ENCODE measurements around the gene SPA17.

Gene SPA17

DNA sequence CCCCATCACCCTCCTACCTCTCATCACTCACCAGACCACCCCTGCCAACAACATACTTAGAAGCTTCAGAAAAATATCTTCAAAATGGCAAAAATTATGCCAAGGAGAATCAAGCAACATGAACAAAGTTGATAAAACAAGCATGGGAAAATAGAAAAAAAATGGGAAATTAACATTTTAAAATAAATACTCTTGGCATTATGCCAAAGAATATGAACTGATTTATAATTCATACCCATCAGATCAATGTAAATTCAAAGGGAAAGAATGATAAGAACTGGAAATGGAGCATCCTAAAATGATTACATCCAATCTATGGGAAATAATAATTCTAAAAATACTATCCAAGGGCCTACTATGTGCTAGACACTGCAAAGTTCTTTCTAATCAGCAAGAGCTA, 12.2 kb upstream of the SPA17 start:
- in situ Hi-C loops (cut with MboI; ENCODE audit: low sequenced_read_pairs): loop anchor here (25.0 kb wide), 1 partner anchor 176 kb away; no protein-coding TSS in a partner anchor

GRCh38 chr11:124662106-124662505, 11.6 kb upstream of the SPA17 start:
- in situ Hi-C loops (cut with MboI; ENCODE audit: low sequenced_read_pairs): loop anchor here (25.0 kb wide), 1 partner anchor 175 kb away; no protein-coding TSS in a partner anchor

GRCh38 chr11:124663861-124664260, 9.8 kb upstream of the SPA17 start:
- in situ Hi-C loops (cut with MboI; ENCODE audit: low sequenced_read_pairs): loop anchor here (25.0 kb wide), 1 partner anchor 173 kb away; no protein-coding TSS in a partner anchor

- in situ Hi-C loops (cut with MboI; ENCODE audit: low sequenced_read_pairs): loop anchor here (25.0 kb wide), 1 partner anchor 170 kb away; no protein-coding TSS in a partner anchor
Measured at GRCh38 chr11:124667601-124668000, 6.1 kb upstream of the SPA17 start.

GRCh38 chr11:124669193-124669592, 4.5 kb upstream of the SPA17 start:
- in situ Hi-C loops (cut with MboI; ENCODE audit: low sequenced_read_pairs): loop anchor here (25.0 kb wide), 1 partner anchor 168 kb away; no protein-coding TSS in a partner anchor

GRCh38 chr11:124670732-124671131, 3.0 kb upstream of the SPA17 start:
- in situ Hi-C loops (cut with MboI; ENCODE audit: low sequenced_read_pairs): loop anchor here (10.0 to 25.0 kb wide), 2 partner anchors 74 to 167 kb away; no protein-coding TSS in a partner anchor

DNA sequence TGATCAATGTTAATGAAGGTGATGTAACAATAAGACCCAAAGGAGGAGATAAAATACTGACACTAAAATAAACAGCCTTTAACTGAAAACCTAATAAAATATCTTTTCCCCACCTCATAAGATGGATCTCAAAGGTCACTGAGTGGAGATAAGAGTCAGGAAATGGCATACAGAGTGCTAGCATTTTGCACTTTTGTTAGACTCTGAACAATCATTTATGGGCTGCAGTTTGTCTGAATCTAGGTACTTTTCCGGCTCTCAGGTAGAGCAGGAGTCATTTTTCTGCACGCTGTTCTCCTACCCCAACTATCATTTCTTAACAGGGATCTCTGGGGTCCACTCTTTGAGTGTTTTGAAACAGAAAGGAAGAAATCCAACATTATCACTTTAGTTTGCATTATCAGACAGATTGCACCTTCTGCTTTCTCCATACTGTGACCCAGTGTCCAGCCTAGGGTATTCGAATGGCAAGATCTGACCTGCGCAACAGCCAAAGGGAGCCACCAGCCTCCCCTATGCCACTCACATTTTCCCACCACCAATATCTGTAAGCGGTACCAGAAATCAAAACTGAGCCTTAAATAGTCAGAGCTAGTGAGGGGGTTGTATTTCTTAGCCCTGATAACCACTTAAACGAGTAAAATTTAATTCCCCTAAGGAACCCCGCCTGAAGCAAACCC, 1.0 kb upstream of the SPA17 start:
- in situ Hi-C loops (cut with MboI; ENCODE audit: low sequenced_read_pairs): loop anchor here (10.0 to 25.0 kb wide), 2 partner anchors 72 to 165 kb away; no protein-coding TSS in a partner anchor

GRCh38 chr11:124674168-124674517, 439 bp downstream of the SPA17 start:
- in situ Hi-C loops (cut with MboI; ENCODE audit: low sequenced_read_pairs): loop anchor here (10.0 to 25.0 kb wide), 2 partner anchors 71 to 163 kb away; no protein-coding TSS in a partner anchor

DNA sequence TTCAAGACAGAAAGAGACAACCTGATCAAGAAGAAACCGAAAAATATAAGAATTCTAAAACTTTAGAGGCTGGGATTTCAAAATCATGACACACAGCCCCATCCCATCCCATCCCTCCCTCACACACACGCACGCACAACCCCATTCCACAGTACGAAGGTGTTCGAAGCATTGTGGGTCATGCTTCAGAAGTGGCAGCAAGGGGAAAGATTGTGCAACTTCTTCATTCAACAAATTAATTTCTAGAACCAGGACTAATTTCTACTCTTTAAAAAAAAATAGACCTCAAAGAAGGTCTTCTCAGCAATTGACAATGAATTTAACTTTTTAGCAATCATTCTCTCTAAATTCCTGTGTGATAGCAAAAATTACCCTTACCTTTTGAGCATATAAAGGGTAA, 867 bp downstream of the SPA17 start:
- in situ Hi-C loops (cut with MboI; ENCODE audit: low sequenced_read_pairs): loop anchor here (10.0 to 25.0 kb wide), 2 partner anchors 70 to 163 kb away; no protein-coding TSS in a partner anchor

GRCh38 chr11:124676386-124676785, 2.7 kb downstream of the SPA17 start:
- in situ Hi-C loops (cut with MboI; ENCODE audit: low sequenced_read_pairs): loop anchor here (10.0 kb wide), 1 partner anchor 68 kb away; no protein-coding TSS in a partner anchor

GRCh38 chr11:124678416-124678815, 4.7 kb downstream of the SPA17 start:
- in situ Hi-C loops (cut with MboI; ENCODE audit: low sequenced_read_pairs): loop anchor here (10.0 kb wide), 1 partner anchor 66 kb away; no protein-coding TSS in a partner anchor

- in situ Hi-C loops (cut with MboI; ENCODE audit: low sequenced_read_pairs): no loop called here
Measured at GRCh38 chr11:124681421-124681820, 7.7 kb downstream of the SPA17 start.

- in situ Hi-C loops (cut with MboI; ENCODE audit: low sequenced_read_pairs): no loop called here
Measured at GRCh38 chr11:124682443-124682842, 8.7 kb downstream of the SPA17 start.

DNA sequence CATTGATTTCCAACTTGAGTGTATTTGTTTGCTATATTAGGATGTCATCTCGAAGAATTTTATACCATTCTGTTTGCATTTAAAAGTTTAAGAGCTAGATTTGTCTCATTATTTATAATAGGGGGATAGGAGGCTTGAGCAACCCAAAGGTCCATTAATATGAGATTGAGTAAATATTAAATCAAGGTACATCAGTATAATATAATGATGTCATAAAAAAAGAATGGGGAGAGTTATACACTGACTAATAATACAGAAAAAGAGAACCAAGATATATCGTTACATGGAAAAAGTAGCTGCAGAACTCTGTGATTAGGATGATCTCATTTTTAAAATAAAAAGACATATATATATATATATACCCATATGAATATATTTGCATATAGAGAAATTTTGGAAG, 19.4 kb downstream of the SPA17 start:
- in situ Hi-C loops (cut with MboI; ENCODE audit: low sequenced_read_pairs): no loop called here

- in situ Hi-C loops (cut with MboI; ENCODE audit: low sequenced_read_pairs): no loop called here
Measured at GRCh38 chr11:124699547-124699946, 25.8 kb downstream of the SPA17 start.

DNA sequence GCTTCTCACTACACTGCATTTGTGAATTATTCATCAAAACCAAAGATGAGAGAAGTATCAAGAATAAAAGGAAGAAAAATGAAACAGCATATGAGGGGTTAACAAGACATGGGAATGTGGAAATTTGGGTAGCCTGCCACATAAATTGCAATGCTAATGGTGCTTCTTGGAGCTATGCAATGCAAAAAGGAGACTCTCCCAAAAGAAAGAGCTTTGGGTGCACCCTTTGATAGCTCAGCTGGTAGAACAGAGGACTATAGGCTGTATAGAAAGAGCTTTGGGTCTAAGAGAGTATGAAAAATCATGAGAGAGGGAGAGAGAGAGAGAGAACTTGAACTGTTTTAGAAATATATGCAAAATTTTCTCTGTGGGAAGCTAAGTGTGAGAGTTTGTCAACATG, 26.3 kb downstream of the SPA17 start:
- in situ Hi-C loops (cut with MboI; ENCODE audit: low sequenced_read_pairs): no loop called here

- in situ Hi-C loops (cut with MboI; ENCODE audit: low sequenced_read_pairs): no loop called here
Measured at GRCh38 chr11:124707829-124708228, 34.1 kb downstream of the SPA17 start.

DNA sequence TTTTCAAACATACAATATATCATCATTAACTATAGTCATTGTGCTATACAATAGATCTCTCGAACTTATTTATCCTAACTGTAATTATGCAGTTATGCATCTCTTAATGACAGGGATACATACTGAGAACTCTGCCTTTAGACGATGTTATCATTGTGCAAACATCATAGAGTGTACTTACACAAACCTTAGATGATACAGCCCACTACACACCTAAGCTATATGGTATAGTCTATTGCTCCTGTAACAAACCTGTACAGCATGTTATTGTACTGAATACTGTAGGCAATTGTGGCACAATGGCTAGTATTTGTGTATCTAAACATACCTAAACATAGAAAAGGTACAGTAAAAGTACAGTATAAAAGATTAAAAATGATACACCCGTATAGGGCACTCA, 38.7 kb downstream of the SPA17 start:
- in situ Hi-C loops (cut with MboI; ENCODE audit: low sequenced_read_pairs): no loop called here

GRCh38 chr11:124716591-124716990, 42.9 kb downstream of the SPA17 start:
- in situ Hi-C loops (cut with MboI; ENCODE audit: low sequenced_read_pairs): no loop called here

DNA sequence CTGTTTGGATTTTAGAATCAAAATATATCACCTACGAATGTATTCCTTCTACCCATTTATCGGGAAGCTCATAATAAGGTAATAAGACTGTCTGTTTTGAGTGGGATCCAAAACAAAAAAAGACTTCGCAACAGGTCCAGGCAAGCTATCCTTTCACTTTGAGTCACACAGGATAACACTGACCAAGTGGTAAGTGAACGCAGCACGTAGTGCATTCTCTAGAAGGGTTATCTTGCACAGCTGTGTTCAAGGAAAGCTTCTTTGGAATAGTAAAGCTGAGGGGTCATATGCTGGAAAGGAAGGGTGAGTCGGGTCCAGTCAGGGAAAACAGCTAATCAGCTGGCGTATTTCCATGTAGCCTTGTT, 43.7 kb downstream of the SPA17 start:
- in situ Hi-C loops (cut with MboI; ENCODE audit: low sequenced_read_pairs): no loop called here

DNA sequence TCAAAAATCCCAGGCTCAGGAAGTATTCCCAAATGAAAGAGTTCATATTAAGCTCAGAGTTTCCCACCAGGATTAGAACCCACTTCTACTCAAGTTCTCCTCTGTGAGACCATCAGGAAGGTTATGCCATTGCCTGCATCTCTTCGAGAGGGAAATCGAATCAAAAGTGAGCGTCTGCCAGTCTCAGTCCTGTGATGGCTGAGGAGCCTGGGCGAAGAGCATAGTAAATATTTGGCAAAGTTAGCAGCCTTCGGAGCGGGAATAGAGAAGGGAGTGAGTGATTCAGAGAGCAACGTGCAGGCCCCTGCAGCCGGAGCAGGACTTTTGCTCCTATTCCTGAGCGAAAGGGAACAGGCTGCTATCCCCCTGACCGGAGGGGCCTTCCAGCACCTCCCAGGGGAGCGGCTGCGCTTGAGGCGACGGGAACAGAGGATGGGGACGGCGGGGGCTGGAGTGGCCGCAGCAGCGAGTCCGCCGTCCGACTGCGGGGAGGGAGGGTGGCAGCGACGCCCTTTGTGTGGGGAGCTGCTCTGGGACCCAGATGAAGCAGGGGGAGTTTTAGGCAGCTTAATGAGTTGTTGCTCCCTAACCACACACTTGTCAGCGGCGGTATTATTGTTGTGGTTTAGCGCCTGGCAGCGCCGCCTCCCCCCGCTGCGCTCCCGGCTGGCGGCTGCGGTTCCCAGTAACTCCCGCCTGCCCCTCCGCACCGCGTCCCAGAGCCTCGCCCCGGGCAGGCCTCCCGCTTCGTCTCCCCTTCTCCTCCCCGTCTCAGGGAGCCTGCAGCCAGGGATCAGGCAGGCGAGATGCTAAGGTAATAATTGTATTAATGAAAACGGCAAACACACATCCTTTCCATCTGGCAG, 44.3 kb downstream of the SPA17 start:
- in situ Hi-C loops (cut with MboI; ENCODE audit: low sequenced_read_pairs): no loop called here

DNA sequence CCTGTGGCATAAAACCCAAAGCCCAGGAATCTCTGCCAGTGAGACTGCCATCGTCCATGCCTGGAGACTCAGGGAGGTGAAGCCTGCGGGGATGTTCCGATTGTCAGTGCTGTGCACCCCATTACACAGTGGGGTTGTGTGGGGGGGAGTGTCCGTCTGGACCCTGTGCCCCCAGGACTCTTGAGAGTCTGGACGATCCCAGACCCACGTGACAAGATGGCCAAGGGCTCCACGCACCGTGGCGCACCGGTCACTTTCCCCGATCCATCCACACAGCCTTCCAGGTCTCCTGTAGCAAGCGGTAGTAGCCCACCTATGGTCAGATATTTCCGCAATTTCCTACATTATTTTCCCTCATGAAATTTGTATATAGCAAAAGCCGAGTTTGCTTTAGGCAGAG, 45.1 kb downstream of the SPA17 start:
- in situ Hi-C loops (cut with MboI; ENCODE audit: low sequenced_read_pairs): no loop called here

Data from HL-60/S4 treated with phorbol 12-myristate 13-acetate at 8.2 ng/mL for 4 days and 3 days (cell line).